NCI-H2227 (cell line): ENCODE data around the gene ATP6V1C2.
A peak's percentile ranks its signal among the peaks of the same experiment; 100 is the strongest.

Source experiments
- DNase-seq: peaks from one replicate; lab custom pipeline; 2025; ENCODE audit not compliant: unreplicated experiment; lab: John Stamatoyannopoulos, UW

The ATP6V1C2 gene, protein sequence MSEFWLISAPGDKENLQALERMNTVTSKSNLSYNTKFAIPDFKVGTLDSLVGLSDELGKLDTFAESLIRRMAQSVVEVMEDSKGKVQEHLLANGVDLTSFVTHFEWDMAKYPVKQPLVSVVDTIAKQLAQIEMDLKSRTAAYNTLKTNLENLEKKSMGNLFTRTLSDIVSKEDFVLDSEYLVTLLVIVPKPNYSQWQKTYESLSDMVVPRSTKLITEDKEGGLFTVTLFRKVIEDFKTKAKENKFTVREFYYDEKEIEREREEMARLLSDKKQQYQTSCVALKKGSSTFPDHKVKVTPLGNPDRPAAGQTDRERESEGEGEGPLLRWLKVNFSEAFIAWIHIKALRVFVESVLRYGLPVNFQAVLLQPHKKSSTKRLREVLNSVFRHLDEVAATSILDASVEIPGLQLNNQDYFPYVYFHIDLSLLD

DNA sequence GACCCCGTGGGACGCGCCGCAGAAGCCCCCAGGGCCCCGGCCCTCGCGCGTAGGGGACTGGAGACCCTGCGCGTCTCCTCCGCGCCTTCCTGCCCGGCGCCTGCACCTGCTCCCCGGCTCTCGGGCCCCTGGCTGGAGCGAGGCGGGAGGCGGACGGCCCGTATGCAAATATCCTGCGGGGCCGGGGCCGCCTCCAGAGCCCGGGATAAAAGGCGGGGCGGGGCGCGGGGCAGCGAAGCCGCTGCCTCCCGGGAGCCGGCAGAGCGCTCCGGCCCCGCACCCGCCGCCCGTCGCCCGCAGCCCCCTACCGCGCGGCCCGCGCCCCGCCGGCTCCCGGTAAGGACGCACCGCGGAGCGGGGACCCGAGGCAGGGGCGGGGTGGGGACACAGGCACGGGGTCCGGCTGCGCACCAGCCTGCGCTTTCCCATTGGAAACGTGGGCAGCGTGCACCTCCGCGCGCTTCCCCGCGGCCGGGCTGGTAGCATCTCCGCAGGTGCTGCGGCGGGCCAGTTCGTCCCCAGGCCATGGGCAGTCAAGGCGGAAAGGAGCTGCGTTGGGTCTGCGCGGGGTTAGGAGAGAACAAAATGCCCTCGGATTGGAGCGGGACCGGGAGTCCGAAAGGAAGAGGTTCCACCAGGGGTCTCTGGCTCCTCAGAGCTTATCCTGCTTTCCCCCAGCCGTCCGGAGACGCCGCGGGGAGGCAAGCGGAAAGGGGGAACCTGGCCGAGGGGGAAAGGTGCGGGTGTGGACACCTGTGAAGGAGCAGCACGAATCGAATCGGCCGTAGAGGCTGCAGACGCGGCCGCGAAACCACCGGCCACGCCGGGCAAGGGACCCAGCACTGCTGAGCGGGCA is at the start of gene ATP6V1C2:
TSS of gene ATP6V1C2 (plus strand) at position 235 of the 856 bp plus-strand sequence. CDS start 1,220 bp downstream, outside the sequence.
- DNase-seq = peak; percentile 56

DNA sequence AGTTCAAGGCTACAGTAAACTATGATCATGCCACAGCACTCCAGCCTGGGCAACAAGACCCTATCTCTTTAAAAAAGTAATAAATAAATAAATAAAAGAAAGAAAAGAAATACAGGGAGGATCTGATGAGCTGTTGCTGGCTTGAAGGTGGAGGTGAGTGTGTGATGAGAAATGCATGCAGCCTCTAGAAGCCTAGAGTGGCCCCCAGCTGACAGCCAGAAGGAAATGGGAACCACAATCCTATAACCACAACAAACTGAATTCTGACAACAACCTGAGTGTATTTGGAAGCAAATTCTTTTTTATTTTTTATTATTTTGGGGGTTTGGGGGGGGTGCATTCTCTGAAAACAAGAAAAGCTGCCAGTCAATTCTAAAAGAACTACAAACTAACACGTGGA is 46.3 kb upstream of the ATP6V1C2 start:
- no peak for DNase-seq

DNA sequence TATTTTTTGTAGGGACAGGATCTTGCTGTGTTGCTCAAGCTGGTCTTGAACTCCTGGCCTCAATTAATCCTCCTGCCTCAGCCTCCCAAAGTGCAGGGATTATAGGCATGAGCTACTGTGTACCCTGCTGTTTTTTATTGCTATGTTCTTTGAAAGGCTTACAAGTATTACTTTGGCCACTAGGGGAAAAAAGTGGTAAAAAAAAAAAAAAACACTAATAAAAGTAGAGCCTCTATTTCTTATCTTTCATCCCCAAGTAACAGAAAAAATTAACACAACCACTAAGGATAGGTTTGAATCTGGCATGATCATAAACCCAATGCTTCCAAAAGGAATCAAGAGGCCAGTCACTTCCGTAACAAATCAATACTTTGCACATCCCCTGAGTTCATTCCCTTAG is 43.2 kb upstream of the ATP6V1C2 start:
- no peak for DNase-seq

DNA sequence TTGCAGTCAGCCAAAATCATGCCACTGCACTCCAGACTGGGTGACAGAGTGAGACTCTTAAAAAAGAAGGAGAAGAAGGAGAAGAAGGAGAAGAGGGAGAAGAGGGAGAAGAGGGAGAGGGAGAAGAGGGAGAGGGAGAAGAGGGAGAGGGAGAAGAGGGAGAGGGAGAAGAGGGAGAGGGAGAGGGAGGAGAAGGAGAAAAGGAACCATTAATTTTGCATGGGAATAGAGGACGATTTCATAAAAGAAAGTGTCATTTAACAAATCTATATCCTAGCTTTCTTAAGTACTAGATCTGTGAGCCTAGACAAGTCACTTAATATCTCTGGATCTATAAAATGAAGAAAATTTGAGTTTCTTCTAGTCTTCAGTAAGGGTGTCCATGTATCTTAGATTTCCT is 41.2 kb upstream of the ATP6V1C2 start:
- DNase-seq = no peak

DNA sequence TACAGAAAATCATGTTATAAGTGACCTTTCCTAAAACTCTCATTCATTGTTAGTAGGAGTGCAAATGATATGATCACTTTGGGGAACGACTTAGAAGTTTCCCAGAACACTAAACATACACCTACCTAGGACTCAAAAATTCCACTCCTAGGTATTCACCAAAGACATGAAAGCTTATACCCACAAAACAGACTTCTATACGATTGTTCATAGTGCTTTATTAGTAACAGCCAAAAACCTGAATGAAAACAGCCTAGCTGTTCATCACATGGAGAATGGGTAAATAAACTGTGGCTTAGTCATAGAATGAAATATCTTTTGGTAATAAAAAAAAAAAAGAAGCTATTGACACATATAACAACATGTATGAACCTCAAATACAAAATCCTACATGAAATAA is 40.5 kb upstream of the ATP6V1C2 start:
- DNase-seq = no peak

DNA sequence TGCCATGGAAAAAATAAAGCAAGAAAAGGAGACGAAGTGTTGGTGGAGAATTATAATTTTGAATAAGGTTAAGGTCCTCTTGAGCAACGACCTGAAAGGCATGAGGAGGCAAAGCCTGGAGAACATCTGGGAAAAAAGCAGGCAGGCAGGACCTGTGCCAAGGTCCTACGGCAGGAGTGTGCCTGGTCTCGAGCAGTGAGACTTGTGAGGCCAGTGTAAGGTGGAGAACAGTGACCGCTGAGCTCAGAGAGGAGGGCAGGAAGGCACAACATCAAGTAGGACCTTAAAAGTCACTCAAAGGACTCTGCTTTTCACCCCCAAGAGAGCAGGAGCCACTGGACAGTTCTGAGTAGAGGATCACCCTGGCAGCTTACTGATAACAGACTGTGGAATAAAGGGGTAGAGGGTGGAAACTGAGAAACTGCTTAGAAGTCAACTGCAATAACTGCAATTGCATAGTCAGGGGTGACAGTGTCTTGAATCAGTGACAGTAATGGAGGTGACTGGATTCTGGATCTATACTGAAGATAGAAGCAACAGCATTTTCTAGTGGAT is 35.2 kb upstream of the ATP6V1C2 start:
- no peak for DNase-seq

DNA sequence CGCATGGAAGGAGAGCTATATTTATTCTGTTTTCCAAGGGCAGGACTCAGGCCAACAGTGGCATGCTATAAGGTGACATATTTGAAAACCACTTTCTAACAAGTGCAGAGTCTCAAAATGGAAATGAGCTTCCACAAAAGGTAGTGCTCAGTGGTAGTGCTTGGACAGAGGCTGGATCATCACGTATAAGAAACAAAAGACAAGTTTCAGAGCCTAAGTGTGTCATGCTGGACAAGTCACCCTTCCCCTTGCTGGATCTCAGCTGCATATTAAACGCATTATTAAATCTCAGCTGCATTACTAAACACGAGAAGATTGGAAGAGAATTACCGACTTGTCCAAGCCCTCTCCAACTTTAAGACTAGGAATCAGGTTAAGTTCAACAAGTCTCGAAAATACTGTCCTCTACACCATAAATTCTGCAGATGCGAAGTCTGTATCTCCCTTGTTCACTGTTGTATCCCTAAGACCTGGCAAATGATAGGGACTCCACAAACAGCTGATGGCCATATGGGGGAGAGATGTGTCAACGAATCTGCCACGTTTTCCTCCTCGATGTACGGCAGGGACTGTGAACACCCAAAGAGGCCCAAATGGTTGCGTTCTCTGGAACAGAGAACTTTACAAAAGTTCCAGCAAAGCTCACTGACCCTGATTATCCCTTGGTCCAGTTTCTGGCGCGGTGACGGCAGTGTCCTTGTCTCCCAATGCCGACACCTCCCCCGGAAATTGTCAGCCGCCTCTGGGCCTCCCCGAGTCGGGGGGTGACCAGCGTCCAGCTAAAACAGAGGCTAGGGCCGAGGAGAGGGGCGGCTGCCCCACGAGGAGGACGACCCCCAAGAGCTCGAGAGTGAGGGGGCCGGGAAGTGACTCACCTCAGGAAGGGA is 32.3 kb upstream of the ATP6V1C2 start:
- DNase-seq = no peak

DNA sequence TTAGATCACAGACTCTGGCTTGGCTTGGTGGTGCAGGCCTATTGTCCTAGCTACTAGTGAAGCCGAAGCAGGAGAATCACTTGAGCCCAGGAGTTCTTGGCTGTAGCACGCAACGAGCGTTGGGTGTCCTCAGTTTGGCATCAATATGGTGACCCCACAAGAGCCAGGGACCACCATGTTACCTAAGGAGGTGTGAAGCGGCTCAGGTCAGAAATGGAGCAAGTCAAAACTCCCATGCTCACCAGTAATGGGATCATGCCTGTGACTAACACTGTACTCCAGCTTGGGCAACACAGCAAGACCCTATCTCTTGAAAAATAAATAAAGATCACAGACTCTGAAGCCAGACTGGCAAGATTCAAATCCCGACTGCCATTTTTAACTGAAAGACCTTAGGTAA is 29.9 kb upstream of the ATP6V1C2 start:
- DNase-seq = no peak

DNA sequence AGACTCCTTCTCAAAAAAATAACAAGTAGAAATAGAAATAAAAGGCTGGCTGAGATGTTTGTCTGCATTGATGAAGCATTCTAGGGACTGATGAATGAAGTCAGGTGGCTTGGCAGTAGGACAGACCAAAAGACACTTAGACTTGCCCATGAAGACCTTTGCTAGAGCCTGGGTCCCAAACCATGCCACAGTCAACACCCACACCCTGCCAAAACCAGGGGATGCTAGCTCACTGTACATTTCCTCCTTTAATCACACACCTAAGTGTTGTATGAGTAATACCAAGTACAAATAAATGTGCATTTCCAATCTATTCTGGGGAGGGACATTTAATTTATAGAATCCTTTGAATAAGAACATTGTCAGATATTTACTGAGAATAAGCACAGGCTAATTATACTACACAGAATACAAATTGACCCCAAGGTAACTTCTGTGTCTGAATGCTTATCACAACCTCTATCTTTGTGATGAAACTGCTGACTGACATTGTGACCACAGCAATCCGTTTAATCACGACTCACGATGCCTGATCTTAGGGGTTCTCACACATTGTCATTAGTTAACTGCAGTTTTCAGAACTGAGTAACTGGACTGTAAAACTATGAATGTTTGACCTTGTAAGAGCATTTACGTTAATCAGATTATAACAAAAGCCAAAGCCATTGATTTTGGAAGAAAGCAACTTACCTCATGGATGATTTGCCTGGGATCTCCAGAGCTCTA is 21.2 kb upstream of the ATP6V1C2 start:
- DNase-seq = no peak

DNA sequence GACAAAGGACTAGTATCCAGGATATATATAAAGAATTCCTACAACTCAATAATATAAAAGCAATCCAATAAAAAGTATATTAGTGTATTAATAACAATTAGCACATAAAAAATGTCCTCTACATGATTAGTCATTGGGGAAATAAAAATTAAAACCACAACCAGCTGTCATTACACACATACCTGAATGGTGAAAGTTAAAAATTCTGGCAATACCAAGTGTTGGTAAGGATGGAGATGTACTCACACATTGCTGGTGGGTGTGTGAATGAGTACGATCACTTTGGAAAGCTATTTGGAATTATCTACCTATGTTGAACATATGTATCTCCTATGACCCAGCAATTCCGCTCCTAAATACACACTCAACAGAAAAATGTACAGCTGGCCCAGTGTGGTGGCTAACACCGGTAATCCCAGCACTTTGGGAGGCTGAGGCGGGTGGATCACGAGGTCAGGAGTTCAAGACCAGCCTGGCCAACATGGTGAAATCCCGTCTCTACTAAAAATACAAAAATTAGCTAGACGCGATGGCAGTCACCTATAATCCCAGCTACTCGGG is 17.3 kb upstream of the ATP6V1C2 start:
- no peak for DNase-seq

DNA sequence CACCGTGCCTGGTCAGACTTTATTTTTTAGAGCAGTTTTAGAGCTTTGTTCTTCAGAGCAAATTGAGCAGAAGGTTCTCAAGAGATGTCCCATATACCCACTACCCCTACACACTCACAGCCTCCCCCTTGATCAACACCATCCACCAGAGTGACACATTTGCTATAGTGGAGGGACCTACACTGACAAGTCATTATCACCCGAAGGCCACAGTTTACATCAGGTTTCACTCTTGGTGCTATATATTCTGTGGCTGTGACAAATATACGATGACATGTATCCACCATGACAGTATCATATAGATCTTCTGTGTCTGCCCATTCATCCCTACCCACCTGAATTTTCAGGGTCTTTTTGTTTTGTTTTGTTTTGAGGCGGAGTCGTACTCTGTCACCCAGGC is 15.4 kb upstream of the ATP6V1C2 start:
- no peak for DNase-seq

DNA sequence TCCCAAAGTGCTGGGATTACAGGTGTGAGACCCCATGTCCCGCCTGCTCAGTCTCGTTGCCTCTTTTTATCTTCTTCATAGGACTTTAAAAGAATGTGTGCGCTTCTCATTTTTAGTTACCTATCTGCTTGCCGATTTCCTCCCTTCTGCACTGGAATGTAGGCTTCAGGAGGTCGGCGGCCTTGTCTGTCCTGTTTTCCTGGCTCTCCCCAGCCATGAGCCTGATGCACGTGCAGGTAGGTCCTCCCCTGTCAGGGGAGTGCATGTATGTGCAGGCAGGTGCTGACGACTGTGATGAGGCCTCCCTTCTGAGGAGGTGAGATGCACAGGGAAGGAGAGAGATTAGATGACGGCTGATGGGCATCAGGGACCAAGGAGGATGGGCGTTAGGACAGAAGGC is 13.6 kb upstream of the ATP6V1C2 start:
- no peak for DNase-seq

DNA sequence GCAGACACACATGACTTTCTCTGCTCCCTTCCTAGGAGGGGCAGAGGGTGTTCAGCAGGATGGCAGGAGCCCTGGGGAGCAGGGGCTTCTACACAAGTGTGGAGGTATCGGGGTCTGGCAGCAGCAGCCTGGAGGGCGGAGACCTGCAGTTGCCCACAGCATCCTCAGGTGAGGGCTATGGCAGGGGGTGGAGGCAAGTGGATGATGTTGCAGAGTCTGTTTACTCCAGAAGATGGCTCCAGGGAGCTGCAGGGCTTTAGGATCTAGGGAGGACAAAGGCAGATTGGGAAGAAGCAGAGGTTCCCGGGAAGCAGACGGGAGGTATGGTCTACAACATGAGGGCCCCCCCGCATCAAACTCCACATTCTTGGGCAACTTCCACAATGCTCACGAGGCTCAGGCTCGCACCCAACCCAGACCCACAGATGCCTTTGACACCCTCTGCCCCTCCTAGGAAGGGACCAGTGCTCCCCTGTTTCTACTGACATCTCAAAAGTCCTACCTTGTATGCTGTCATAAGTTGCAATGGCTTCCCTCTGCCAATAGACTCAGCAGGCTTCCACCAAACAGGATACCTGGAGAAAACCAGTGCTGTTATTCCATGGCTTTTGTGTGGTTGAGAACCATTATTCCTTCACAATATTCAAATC is 12.0 kb upstream of the ATP6V1C2 start:
- peak; percentile 54 for DNase-seq

DNA sequence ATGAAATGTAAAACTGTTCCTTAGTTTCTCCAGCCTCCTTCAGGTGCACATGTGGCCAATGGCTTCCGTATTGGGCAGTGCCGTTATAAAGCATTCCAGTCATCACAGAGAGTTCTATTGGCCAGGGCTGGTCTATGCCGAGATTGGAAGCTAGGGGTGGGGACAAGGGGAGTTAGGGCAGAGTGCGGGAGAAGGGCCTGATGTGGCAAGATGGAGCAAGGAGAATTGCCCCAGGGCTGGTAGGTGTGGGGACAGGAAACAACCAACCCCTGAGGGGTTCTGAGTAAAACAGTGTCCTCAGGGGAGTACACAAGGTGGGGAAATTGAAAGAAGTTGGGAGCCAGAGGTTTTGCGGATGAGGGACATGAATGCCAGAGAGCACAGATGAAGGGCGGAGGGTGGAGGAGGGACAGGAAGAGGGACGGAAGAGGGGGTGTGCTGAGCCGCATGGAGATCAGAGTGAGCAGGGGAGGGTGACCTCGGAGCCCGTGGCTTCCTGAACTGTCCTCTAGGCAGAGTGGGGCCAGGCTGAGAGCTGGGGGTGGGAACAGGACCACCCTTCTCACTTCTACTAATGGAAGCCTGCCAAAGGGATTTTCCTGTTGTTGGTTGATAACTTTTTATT is 9.1 kb upstream of the ATP6V1C2 start:
- no peak for DNase-seq

DNA sequence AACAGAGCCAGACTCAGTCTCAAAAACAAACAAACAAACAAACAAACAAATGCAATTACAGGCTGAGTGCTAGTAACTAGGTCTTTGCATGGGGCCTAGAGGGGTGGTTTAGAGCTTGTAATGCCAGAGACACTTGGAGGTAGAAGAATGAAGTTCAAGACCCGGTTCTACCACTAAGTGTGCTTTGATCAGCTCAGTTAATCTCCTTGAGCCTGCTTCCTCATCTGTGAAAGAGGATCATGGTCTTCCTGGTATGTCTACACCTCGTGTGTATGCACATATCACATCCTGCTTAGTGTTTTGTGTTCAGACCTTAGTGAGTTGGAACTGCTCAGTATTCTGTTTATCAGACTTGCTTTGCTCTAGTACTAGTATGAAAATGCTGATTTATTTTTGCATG is 4.8 kb upstream of the ATP6V1C2 start:
- no peak for DNase-seq

DNA sequence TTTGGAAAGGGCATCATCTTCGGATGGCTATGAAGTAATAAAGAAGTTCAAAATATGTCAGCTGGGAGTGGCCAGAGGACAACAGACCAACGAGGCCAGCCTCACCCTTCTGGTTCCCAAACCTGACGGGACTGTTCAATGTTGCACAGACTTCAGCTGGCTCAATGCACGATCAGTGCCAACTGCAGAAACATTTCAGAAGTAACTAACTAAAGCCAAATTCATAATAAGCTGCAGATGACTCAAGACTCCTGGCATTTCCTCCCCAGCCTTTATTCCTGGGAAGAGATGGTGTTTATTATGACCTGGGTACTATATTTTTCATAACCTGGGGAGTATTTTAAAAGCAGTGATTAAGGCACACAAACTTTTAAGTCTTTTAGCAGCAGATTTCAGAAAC is 3.8 kb upstream of the ATP6V1C2 start:
- DNase-seq = no peak

DNA sequence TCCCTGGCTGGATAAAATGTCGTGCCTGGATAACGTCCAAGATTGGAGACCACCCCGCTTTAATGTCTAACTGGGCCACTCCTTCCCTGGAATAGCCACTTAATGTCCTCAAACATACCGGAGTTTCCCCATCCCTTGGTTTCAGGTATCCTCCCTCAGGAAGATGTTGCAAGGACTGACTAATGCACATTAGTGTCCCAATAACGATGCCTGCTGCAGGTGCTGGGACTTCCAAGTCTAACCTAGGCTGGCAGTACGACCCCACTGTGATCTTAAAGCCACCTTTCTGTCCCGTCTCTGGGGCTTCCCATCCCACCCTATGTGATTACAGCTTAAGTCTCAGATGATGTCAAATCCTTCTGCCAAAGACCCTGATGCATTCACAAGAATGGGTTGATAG is 1.1 kb upstream of the ATP6V1C2 start:
- no peak for DNase-seq

DNA sequence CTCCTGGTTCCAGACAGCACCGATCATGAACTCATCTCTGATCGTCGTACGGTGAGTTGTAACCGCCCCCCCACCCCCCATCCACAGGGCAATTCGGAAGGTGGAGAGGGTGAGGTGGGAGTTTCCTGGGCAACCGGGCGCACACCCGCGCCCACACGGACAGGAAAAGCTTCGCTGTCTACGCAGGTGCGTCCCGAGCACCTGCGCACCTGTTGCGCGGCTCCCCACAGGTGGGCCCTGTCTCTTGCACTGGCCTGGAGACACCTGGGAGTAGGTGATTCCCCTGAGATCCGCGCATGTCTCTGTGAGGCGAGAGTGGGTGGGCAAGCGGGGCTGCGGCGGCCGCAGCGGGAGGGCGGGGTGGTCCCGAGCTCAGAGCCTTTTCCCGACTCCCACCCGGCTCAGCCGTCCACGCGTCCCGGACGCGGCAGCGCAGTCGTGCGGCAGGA is 459 bp upstream of the ATP6V1C2 start:
- no peak for DNase-seq
